ENCODE results near the gene RALGAPA1.
A peak's percentile ranks its signal among the peaks of the same experiment; 100 is the strongest.
"Not testable (repeated sequence)": the region's sequence is repeated elsewhere in the genome, so short reads cannot be mapped to it uniquely, and the experiment has no call there.

The RALGAPA1 gene

GRCh38 chr14:35821564-35822411, 12.7 kb upstream of the RALGAPA1 start:
- DNase-seq: peak; percentile 6

GRCh38 chr14:35819591-35820540, 10.8 kb upstream of the RALGAPA1 start:
- DNase-seq: no peak

- no peak for DNase-seq
These were observed 9.4 kb upstream of the RALGAPA1 start for GRCh38 chr14:35818346-35819115.

- no peak for DNase-seq
These were observed 5.4 kb upstream of the RALGAPA1 start for GRCh38 chr14:35814371-35815005.

- DNase-seq: no peak
These were observed 1.9 kb upstream of the RALGAPA1 start for GRCh38 chr14:35810963-35811362.

- DNase-seq: no peak
These were observed 502 bp upstream of the RALGAPA1 start for GRCh38 chr14:35809597-35809996.

GRCh38 chr14:35808076-35808637, 938 bp downstream of the RALGAPA1 start:
- no peak for DNase-seq

- DNase-seq: no peak
These were observed 1.7 kb downstream of the RALGAPA1 start for GRCh38 chr14:35807131-35807961.

GRCh38 chr14:35806006-35806907, 2.8 kb downstream of the RALGAPA1 start:
- DNase-seq: no peak

GRCh38 chr14:35797796-35798195, 11.3 kb downstream of the RALGAPA1 start:
- no peak for DNase-seq

GRCh38 chr14:35789651-35790050, 19.4 kb downstream of the RALGAPA1 start:
- DNase-seq: no peak

- DNase-seq: no peak
These were observed 22.2 kb downstream of the RALGAPA1 start for GRCh38 chr14:35786856-35787255.

- no peak for DNase-seq
These were observed 25.4 kb downstream of the RALGAPA1 start for GRCh38 chr14:35783699-35784098.

GRCh38 chr14:35779368-35779767, 29.7 kb downstream of the RALGAPA1 start:
- DNase-seq: no peak

GRCh38 chr14:35777550-35777949, 31.5 kb downstream of the RALGAPA1 start:
- DNase-seq: not testable (repeated sequence)

- DNase-seq: no peak
These were observed 32.3 kb downstream of the RALGAPA1 start for GRCh38 chr14:35776823-35777222.

- not testable (repeated sequence) for DNase-seq
These were observed 33.0 kb downstream of the RALGAPA1 start for GRCh38 chr14:35776085-35776484.

- DNase-seq: no peak
These were observed 42.4 kb downstream of the RALGAPA1 start for GRCh38 chr14:35766700-35767082.

- DNase-seq: no peak
These were observed 42.9 kb downstream of the RALGAPA1 start for GRCh38 chr14:35766036-35766699.
